ENCODE results near the gene OR2F2. TPM values are rescaled to one million over a fixed set of nuclear protein-coding genes. Genes with fewer than 3 reads are reported as not detected.

Gene OR2F2
- total RNA-seq, 1 donor from 2014 or later, result not detected

GRCh38 chr7:143901332-143901667 is 33.7 kb upstream of the OR2F2 start:
- peak overlapping the region; percentile 91 for H3K27ac Mint-ChIP-seq
- peaks cover 4% of the 10 kb centered on the region for H3K36me3 Mint-ChIP-seq
- TF ChIP-seq CTCF (conservative IDR thresholded peaks at IDR 0.05), result no peak
- DNase-seq (ENCODE audit: extremely low spot score, unreplicated experiment), result no peak
- no peaks in the 10 kb centered on the region for H3K27me3 Mint-ChIP-seq
- peak overlapping the region; percentile 97 for H3K4me3 Mint-ChIP-seq
- H3K4me1 Mint-ChIP-seq (ENCODE audit: unreplicated experiment), result peaks cover 25% of the 10 kb centered on the region
- no peaks in the 10 kb centered on the region for H3K9me3 Mint-ChIP-seq

GRCh38 chr7:143901668-143902331 is 33.2 kb upstream of the OR2F2 start, which contains the start of gene TCAF1:
TCAF1 (minus strand) TSS chr7:143902176; CDS start chr7:143876608, 25,568 bp downstream.
- peak within 1 kb of the TSS; percentile 97 for H3K4me3 Mint-ChIP-seq

GRCh38 chr7:143902332-143902899 is 32.6 kb upstream of the OR2F2 start:
- Mint-ChIP-seq H3K4me3 (peak overlapping the region; percentile 97), H3K27me3 (no peaks in the 10 kb centered on the region), H3K36me3 (peaks cover 4% of the 10 kb centered on the region), H3K9me3 (no peaks in the 10 kb centered on the region), H3K4me1 (ENCODE audit: unreplicated experiment) (peaks cover 25% of the 10 kb centered on the region), H3K27ac (peak overlapping the region; percentile 91)
- TF ChIP-seq CTCF (conservative IDR thresholded peaks at IDR 0.05), result no peak
- no peak for DNase-seq (ENCODE audit: extremely low spot score, unreplicated experiment)

More at GRCh38 chr7:143901668-143902331, 33.2 kb upstream of the OR2F2 start, which contains the start of gene TCAF1:
- H3K27ac Mint-ChIP-seq, result peak within 1 kb of the TSS; percentile 91
- no peaks in the 10 kb centered on the region for H3K9me3 Mint-ChIP-seq
- peaks cover 4% of the 10 kb centered on the region for H3K36me3 Mint-ChIP-seq
- H3K27me3 Mint-ChIP-seq, result no peaks in the 10 kb centered on the region
- TF ChIP-seq CTCF (conservative IDR thresholded peaks at IDR 0.05), result peak; percentile 49
- H3K4me1 Mint-ChIP-seq (ENCODE audit: unreplicated experiment), result peaks cover 25% of the 10 kb centered on the region
- DNase-seq (ENCODE audit: extremely low spot score, unreplicated experiment), result peak; percentile 89

- peak overlapping the region; percentile 12 for H3K27ac Mint-ChIP-seq
- no peaks in the 10 kb centered on the region for H3K9me3 Mint-ChIP-seq
- no peaks in the 10 kb centered on the region for H3K27me3 Mint-ChIP-seq
- H3K4me3 Mint-ChIP-seq, result peak overlapping the region; percentile 14
- H3K4me1 Mint-ChIP-seq (ENCODE audit: unreplicated experiment), result peaks cover 12% of the 10 kb centered on the region
- no peak for TF ChIP-seq CTCF (conservative IDR thresholded peaks at IDR 0.05)
- DNase-seq (ENCODE audit: extremely low spot score, unreplicated experiment), result no peak
- no peaks in the 10 kb centered on the region for H3K36me3 Mint-ChIP-seq
Observed at GRCh38 chr7:143905509-143905908, 29.5 kb upstream of the OR2F2 start.

GRCh38 chr7:143906151-143906550 is 28.9 kb upstream of the OR2F2 start:
- Mint-ChIP-seq H3K9me3 (no peaks in the 10 kb centered on the region), H3K27ac (no peak overlapping the region), H3K36me3 (no peaks in the 10 kb centered on the region), H3K27me3 (no peaks in the 10 kb centered on the region), H3K4me1 (ENCODE audit: unreplicated experiment) (peaks cover 9% of the 10 kb centered on the region), H3K4me3 (no peak overlapping the region)
- TF ChIP-seq CTCF (conservative IDR thresholded peaks at IDR 0.05), result no peak
- DNase-seq (ENCODE audit: extremely low spot score, unreplicated experiment), result no peak
